A549 treated with CORT108297 at 1 μM for 4 hours (cell line): ENCODE data around the gene ZNF853. TPM values are rescaled to one million over a fixed set of nuclear protein-coding genes. Genes with fewer than 3 reads are reported as not detected.

Source experiments
- total RNA-seq: library from RNA; stranded (reverse); fragments of 200-300 nt; extraction: Qiagen RNA extraction; gene quantifications from 5 replicates; pipeline ENCODE4 v1.2.3, GENCODE V29; 2022

The ZNF853 gene
- total RNA-seq = 1.8 to 2.9 TPM (median 2.2 TPM) in 5 replicates

DNA sequence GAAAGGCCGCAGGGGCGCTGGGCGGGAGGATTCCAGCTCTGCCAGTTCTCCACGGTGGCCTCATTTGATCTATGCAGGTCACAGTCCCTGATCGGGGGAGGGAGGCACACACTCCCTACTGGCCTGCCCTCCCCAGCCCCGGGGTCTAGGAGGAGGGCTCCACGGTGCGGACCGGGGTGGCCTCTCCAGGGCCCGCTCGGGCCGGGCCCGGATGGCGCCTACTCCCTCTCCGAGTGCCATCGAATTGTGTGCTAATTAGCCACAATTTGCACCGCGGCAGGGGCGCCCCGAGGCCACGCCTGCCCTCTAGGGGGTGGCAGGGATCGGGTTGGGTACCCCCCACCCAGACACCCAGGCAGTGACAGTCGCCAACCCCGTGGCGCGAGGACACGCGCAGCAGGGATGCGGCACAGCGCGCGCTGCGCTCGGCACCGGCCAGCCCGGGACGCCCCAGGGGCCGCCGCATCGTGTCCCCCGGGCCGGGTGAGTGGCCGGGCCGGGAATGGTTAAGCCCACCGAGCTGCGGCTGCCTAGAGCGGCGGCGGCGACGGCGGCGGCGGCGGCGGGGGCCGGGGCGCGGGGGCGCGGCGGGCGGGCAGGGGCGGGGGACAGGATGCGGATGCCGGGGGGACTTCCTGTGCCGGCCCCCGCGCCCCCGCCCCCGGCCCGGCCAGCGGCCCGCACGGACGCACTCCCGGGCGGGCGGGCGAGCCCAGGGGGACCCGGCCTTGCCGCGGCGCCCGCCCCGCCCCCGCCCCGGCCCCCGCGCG is at the start of gene ZNF853:
Gene ZNF853, plus strand, starts transcription at position 658 of the 770 bp plus-strand sequence. CDS start 565 bp downstream, outside the sequence.

DNA sequence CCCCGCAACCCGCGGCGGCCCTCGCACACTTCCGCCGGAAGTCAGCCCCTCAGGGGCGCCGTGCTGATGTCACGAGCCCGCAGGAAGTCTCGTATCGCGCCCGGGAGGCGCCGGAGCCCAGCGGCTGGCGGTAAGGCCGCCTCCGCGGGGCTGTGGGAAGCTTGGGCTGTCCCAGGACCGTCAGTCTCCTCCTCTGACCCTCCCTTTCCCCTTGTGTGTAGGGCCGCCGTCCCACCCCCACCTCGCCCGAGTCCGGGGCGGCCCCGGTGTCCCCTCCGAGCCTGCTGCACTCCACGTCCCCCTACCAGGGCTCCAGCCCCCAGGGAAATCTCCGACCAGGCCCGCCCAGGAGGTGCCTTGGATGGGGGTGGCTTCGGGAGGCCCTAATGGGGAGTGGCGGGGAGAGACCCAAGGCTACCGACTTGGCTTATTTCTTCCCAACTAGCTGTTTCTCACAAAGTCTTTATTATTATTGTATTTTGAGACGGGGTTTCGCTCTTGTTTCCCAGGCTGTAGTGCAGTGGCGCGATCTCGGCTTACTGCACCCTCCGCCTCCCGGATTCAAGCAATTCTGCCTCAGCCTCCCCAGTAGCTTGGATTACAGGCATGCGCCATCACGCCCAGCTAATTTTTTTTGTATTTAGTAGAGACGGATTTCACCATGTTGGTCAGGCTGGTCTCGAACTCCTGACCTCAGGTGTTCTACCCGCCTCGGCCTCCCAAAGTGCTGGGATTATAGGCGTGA is 37.9 kb upstream of the ZNF853 start, which contains the start of gene ZDHHC4:
Gene ZDHHC4, plus strand, starts transcription at position 86 of the 745 bp plus-strand sequence. CDS start 3,108 bp downstream, outside the sequence.

DNA sequence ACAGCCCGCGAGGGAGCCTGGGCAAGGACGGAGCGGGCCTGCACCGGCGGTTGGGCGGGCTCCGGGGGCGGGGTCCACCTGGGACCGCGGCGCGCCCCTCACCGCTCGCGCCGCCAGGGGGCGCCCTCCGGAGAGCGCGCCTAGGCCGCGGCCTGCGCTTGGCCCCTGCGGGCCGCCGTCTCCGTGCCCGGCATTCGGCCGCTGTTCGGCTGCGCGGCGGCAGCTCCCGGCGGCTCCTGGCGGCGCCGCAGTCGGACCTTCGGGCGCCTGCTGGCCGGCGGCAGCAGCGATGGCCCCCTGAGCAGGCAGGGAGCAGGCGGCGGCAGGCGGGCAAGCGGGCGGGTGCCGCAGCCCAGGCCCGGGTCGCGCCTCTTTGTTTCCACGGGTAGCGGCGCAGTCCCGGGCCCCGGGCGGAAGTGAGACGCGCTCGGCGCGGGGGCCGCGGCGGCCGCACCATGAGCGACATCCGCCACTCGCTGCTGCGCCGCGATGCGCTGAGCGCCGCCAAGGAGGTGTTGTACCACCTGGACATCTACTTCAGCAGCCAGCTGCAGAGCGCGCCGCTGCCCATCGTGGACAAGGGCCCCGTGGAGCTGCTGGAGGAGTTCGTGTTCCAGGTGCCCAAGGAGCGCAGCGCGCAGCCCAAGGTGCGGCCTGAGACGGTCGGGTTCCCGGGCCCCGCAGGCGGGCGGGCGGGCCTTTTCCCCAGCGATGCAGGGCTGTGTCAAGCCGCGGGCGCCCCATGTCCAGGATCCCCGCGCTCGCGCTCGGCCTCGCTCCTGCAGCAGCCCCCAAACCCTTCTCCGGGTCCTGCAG is 25.4 kb upstream of the ZNF853 start, which contains the start of gene INTS15:
Gene INTS15, plus strand, starts transcription at position 193 of the 816 bp plus-strand sequence. Its CDS starts 263 bp downstream, at position 456.

DNA sequence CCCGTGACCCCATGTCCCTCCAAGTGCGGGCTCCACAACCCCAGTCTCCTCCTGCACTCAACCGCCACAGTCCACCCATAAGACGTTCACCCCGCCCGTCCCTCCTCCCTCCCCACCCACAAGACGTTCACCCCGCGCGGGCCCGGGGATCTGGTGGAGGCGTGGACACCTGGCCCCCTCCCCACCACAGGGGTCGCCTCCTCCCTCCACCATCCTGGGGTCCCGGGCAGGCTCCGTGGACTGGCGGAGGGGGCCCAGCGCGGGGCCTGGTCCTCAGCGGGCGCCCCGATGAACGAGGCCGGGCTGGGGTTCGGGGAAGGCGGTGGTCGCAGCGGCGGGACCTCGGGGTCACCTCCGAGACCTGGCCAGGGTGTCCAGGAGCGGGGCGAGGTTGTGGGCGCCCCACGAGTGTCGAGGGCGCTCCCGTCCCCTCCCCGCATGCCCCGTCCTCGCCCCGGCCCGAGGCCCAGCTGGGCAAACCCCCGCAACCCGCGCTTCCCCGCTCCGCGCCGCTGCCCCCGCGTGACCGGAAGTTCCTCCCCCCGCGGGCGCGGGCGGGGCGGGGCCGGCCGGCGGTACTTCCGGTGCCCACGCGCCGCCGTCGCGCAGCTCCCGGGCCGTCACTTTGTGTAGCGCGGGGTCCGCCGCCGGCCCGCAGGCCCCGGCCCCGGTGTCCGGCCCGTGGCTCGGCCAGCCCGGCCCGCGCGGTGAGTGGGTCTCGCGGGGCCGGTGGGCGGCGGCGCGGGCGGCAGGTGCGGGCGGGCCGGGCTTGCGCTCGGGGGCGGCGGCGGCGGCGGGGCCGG is 21.5 kb downstream of the ZNF853 start, which contains the start of gene ZNF316:
Gene ZNF316, plus strand, starts transcription at position 578 of the 803 bp plus-strand sequence. CDS start 5,092 bp downstream, outside the sequence.

Other genes with a start within 250 kb of the ZNF853 start
- 284 to 387 TPM (median 374 TPM) in 5 replicates for gene RAC1, start 241.1 kb upstream of the ZNF853 start, total RNA-seq
- gene DAGLB, start 167.7 kb upstream of the ZNF853 start, total RNA-seq = 22.1 to 27.5 TPM (median 26.5 TPM) in 5 replicates
- gene KDELR2, start 131.5 kb upstream of the ZNF853 start, total RNA-seq = 131 to 145 TPM (median 140 TPM) in 5 replicates
- 0.02 TPM in 1 of 5 replicates, not detected in the others for gene GRID2IP, start 64.1 kb upstream of the ZNF853 start, total RNA-seq
- gene ZDHHC4, start 38.2 kb upstream of the ZNF853 start, total RNA-seq = 43.7 to 53.1 TPM (median 48.6 TPM) in 5 replicates
- 23.5 to 28.0 TPM (median 26.3 TPM) in 5 replicates for gene INTS15, start 25.6 kb upstream of the ZNF853 start, total RNA-seq
- gene ZNF316, start 21.7 kb downstream of the ZNF853 start, total RNA-seq = 8.4 to 15.0 TPM (median 13.6 TPM) in 5 replicates
- gene ZNF12, start 91.3 kb downstream of the ZNF853 start, total RNA-seq = 8.8 to 12.2 TPM (median 9.4 TPM) in 5 replicates
- gene RSPH10B2, start 138.5 kb downstream of the ZNF853 start, total RNA-seq = 0.04 to 0.10 TPM (median 0.07 TPM) in 5 replicates
- gene CCZ1B, start 210.7 kb downstream of the ZNF853 start, total RNA-seq = 20.6 to 35.4 TPM (median 23.8 TPM) in 5 replicates